Occipital lobe (tissue), 2 donors: ENCODE measurements around the gene CCNI2. TPM values are rescaled to one million over a fixed set of nuclear protein-coding genes. Genes with fewer than 3 reads are reported as not detected.

Experiments
- DNase-seq: peaks from one replicate; lab custom pipeline; 2025; lab: John Stamatoyannopoulos, UW
- total RNA-seq: library from RNA; depleted of rRNA; stranded (reverse); fragments of >200 nt; gene quantifications from one replicate; pipeline ENCODE4 v1.2.3, GENCODE V29; 2014

CCNI2 gene
- total RNA-seq, 1 donor from 2014 or later, result 0.16 TPM

DNA sequence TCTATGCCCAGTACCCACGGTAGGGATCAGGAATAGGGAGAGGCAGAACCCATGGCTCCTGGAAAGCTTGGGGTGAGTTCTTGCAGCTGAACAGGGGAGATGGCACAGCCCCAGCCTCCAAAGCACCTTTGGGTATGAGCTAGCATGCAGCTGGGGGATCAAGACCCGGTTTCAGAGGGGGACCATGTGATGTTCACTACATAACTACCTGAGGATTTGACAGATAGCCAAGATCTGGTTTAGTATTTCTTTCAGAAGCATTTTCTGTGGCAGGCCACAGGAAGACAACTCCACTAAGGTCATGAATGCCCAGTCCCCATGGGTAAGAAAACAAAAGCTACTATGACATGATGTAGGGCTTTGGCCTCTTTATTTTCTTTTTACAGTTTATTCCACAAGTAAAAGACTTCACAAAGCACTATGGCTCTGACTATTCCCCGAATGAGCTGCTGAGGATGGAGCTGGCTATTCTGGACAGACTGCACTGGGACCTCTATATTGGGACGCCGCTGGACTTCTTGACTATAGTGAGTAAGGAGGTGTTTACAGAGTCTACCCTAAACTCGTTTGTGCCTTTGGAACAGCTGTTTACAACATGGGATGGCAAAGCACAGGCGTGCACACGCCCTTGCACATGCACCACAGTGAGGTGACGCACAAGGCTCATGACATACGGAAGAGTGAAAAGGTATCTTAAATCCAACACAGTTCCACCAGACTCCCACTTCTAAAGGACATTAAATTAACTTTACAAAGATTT is 3.4 kb downstream of the CCNI2 start:
- DNase-seq, result no peak

DNA sequence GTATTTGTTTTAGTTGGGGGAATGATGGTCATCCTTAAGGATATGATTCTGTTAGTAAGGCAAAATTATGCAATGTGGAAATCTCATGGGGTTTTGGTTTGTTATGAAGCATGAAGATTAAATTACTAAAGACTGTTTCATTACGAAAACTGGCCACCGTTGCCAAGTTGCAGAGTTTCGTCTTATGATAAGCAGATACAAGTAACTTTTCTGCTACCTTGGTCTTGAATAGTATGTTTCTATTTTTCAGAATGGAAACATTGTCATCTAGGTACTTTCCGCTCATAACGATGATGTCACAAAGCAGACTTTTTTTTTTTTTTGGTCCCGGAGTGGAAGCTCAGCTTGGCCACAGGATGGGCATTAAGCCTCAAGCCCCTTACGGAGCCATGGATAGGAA is 4.2 kb downstream of the CCNI2 start:
- no peak for DNase-seq

GRCh38 chr5:132751971-132752580 is 4.8 kb downstream of the CCNI2 start:
- DNase-seq, result no peak

DNA sequence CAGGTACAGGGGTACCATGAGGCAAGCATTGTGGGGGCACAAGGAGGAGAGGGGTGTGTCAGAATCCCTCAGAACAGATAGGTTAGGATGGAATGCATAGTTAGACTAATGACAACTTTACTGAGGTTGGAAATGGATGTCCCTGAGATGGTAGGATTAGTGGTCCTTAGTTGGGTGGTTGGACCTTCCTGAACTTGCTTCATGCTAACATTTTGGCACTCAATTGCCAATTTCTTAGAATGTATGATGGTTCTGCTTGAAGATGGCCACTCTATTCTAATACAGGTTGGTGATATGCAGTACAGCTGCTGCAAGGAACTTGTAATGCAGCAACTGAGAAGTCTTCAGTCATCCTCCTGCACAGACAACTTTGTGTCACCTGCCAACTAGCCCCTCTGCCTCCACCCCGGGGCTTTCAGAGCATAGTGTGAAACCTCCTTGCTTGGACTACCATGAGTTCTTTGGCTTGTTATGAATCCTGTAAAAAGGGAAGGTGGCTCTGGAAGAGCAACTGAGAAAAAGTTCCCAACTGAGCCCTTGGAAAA is 5.4 kb downstream of the CCNI2 start:
- no peak for DNase-seq

- DNase-seq, result peak; percentile 56
Measured at GRCh38 chr5:132753135-132753987, 6.1 kb downstream of the CCNI2 start.

GRCh38 chr5:132754111-132754510 is 6.9 kb downstream of the CCNI2 start:
- no peak for DNase-seq

DNA sequence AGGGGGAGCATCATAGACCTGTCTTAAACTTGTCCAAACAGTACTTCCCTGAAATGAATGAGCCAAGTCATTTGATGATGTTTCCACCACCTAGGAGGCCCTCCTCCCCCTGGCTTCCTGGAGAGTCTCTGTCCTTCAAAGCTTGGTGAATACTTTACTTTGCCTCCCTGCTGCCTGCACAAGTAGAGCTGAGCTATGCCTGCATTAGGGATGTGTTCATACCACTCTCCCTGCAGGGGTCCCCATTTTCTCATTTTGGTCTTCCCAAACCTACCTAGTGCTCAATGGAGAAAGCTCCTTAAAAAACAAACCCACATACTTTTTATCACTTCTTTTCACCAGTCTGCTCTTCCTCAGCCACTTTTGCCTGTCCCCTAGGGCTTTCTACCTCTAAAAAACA is 7.7 kb downstream of the CCNI2 start:
- DNase-seq, result no peak

DNA sequence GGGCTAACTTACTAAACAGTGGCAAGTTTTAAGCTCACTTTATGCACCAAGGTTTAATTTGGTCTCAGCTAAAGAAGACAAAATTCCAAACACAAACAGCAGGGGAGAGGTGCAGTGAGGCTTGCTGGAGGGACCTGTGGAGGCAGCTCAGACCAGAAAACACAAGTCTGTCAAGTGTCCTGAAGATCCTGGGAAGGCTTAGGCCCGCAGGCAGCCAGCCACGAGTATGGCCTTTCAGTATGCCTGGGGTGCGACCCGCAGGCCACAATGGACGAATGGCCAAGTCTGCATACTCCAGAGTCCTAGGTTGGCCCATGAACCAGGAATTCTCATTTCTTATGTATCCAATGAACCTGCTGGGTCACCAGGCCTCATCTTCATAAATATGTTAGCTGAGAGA is 9.3 kb downstream of the CCNI2 start:
- no peak for DNase-seq

- DNase-seq, result no peak
Measured at GRCh38 chr5:132758451-132758850, 11.2 kb downstream of the CCNI2 start.

GRCh38 chr5:132759114-132760048 is 12.2 kb downstream of the CCNI2 start:
- no peak for DNase-seq

- DNase-seq, result no peak
Measured at GRCh38 chr5:132760049-132760420, 12.8 kb downstream of the CCNI2 start.

- no peak for DNase-seq
Measured at GRCh38 chr5:132760601-132761317, 13.5 kb downstream of the CCNI2 start.

DNA sequence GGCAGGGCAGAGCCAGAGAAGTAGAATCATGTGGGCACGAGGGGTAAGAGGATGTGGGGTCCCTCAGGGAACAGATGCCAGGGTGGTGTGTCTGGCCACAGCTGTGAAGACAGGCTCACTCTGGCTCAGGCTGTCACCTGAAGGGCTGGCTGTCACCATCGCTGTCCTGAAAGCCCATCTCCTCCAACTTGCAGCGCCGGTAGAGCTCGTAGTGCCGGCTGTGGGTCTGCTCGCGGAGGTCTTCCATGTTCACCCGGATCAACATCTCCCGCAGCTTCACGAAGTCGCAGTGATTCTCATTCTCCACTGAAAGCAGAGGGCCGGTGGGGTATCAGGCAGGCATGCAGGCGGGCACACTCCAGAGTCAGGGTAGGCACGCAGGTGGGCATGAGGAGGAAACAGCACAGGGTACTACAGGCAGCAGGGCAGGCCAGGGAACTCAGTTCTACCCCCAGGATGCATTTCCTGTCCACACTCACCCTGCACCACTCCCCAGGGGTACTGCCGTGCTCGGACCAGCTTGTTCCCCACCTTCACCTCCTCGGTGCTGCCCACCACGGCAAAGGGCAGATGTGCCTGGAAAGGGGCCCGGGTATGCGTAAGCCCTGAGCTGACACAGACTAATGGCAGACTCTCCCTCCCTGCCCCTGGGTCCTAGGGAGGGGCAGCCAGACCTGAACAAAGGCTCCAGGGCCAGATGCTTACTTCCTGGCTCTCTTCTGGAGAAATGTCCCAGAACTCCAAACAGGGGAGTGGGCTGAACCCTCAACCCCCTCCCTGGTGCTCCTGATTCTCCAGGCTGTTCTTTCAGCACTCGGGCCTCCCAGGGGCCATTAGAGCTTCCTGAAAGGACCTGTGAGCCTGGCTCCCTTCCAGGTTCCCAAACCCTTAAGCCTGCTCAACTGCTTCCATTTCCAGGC is 14.4 kb downstream of the CCNI2 start:
- no peak for DNase-seq

DNA sequence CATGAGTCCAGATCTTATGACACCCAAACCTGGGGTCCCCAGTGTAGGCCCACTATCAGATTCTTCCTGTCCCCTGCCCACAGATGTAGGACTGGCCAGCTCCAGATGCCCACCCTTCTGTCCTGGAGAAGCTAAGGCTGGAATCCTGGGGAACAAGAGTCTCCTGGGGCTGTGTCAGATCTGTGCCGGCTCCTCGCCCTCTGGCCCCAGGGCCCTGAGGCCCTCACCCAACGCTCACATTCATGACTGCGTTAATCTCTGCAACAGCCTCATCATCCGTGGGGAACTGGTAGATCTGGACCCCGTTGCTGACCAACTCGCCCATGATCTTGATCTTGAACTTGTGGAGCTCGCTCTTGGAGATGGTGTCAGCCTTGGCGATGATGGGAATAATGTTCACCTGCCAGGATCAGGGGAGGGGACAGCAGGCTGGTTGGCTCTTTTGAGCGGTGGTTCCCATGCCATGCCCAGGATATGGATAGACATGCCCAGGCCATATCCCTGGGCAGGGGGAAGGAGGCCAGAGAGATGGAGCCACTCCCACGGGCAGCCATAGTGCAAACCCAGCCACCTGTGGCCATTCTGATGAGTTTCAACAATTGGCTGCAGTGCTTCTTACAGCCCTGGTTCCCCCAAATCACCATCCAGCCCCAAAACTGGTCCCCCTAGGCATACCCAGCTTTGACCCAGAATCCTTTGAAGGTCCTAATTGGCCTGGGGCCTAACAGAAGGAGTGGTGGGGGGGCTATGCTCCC is 15.2 kb downstream of the CCNI2 start:
- DNase-seq, result no peak

GRCh38 chr5:132763181-132764036 is 16.2 kb downstream of the CCNI2 start:
- DNase-seq, result no peak

GRCh38 chr5:132764051-132764450 is 16.8 kb downstream of the CCNI2 start:
- no peak for DNase-seq

GRCh38 chr5:132764671-132765238 is 17.5 kb downstream of the CCNI2 start:
- no peak for DNase-seq
